AG09319 (cell line): Measurements from ENCODE around the gene DYNLRB2.

Source experiments
- DNase-seq: peaks from one replicate; pipeline ENCODE4 v3.0.0-alpha.2; 2010; ENCODE audit warnings: low read depth; ENCODE audit errors: extremely low read depth
- TF ChIP-seq, protein P1 (sequence below): IDR thresholded peaks from 2 replicates; pipeline ENCODE4 v1.5.1; 2011; ENCODE audit warnings: low read depth, mild to moderate bottlenecking, inconsistent platforms, low read length, moderate library complexity

The DYNLRB2 gene

DNA sequence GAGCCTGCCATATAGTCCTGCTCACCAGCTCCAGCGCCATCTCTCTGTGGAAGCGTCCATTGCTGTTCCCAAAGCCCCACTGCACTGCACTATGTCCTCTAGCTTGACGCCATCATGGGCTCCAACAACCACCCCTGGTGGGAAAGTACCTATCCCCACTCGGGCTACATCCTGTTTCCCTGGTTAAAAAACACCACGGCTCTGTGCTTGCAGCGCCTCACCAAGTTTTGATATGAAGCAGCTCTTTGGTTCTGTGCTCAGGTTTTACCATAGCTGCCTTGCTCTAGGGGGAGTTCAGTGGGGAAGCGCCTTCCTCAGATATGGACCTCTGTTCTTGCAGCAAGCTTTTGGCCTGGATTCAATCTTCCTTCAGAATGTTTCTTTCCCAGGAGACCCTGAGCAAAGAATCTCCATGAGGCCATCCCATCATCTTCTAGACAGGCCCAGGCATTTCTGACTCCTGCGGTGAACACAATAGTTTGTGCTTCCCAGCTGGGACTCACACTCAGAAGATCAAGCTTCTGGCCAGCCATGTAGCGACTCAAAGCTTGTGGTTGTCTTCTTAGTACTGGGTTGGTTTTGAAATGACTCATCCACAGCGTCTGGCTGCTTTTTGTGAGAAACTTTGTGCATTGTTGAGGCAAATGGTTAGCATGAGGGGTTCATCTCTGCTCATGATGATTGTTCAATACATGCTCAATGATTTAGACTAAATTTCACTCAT, 39.5 kb downstream of the DYNLRB2 start:
- TF ChIP-seq, protein P1, sequence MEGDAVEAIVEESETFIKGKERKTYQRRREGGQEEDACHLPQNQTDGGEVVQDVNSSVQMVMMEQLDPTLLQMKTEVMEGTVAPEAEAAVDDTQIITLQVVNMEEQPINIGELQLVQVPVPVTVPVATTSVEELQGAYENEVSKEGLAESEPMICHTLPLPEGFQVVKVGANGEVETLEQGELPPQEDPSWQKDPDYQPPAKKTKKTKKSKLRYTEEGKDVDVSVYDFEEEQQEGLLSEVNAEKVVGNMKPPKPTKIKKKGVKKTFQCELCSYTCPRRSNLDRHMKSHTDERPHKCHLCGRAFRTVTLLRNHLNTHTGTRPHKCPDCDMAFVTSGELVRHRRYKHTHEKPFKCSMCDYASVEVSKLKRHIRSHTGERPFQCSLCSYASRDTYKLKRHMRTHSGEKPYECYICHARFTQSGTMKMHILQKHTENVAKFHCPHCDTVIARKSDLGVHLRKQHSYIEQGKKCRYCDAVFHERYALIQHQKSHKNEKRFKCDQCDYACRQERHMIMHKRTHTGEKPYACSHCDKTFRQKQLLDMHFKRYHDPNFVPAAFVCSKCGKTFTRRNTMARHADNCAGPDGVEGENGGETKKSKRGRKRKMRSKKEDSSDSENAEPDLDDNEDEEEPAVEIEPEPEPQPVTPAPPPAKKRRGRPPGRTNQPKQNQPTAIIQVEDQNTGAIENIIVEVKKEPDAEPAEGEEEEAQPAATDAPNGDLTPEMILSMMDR: no peak
- DNase-seq: no peak

DNA sequence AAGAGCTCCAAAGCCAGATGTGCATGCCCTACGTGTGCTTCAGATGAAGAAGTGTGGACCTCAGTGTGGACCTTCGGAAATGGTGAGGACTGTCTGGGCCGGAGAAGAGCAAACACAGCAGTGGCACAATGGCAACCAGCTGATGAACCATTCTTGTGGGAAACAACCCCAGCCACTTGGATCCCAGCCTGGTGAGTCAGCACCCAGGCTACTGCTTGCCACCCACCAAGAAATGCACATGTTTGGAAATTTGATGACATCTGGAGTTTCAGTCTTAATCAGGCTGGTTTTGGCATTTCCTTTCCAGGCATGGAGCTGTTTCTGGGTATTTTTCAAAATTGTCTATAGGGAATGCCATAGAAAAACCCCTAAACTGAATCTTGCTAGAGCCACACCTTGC, 42.7 kb downstream of the DYNLRB2 start:
- TF ChIP-seq, protein P1: no peak
- DNase-seq: peak; percentile 25

DNA sequence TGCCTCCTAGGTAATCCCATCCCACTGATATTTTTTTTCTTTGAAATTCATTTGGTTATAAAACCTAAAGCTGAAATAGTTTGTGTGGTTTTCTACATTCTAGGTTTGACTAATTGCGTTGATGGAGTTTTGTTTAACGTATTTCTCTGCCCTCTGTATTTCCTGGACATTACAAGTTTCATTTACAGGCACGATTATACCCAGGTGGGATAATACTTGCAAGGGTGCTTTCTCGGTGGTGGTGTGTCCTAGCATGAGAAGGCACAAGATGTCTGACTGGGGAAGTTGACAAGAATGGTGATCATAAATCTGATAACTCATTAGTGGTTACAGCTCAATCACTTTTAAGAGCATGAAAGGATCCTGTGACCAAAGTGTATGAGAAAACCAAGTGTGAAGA, 45.0 kb downstream of the DYNLRB2 start:
- TF ChIP-seq, protein P1: no peak
- no peak for DNase-seq

DNA sequence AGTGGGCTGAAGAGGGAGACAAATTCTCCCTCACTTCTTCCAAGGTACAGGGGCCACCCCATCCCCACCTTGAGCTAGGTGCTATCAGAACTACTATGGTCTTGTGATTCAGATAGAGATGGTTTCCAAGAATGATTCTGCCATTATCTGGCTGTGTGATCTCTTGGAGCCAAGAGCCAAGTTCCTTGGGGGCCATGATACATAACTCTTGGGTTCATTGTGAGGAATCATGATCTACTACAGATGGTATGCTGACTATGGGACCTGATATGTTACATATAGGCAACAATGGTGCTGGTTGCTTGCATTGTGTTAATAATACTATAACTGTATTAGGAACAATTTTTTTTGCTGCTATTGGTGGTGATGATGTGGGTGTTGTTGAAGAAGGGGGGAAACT, 45.7 kb downstream of the DYNLRB2 start:
- TF ChIP-seq, protein P1: no peak
- DNase-seq: no peak

DNA sequence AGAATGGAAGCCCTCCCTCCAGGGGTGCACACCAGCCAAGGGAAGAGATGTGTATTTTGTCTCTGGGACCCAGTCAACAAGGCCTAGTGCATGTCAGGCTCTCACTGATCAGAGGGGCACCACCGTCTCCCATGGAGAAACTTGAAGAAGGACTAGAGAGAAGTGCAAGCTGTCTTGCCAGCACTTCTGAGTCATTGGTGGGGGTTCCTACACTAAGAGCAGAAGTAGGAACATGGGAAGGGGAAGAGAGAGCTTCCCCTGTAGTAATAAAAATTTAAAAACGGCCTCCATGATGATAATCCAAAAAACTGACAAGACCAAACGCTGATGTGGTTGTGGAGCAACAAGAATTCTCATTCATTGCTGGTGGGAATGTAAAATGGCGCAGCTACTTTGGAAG, 46.3 kb downstream of the DYNLRB2 start:
- no peak for DNase-seq
- TF ChIP-seq, protein P1: no peak

DNA sequence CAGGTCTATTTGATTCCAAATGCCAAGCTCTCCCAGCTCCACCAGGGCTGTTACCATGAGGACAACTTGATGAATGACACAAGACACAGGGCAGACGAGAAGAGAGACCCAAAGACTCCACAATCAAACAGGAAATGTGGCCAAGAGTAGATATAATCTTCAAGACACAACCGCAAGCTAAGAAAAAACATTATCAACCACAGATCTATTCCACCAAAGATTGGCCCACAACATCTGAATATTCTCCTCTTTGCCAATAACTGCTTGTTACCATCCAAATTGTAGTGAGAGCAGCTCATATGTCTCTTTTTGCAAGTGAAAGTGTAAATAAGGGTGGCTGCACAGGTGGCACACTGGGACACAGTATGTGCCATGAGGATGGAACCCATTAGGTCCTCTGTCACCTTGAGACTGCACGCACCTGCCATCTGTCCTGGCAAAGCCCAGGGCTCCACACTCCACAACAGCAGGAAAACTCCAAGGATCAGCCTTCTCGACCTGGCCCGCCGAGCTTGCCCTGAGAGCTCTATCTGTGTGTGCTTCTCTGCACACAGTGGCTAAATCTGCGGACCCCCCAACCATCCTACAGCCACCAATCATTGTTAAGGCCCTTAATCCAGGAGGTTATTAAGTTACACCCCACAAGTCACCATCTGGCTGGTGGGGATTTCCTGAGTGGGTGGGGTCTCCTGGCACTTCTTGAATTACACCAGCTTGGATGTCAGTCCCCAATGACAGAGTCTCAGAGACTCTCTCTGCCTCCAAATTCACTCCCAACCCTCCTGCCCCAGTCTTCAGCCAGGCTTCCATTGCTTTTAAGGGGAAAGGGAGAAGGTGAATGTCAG, 50.5 kb downstream of the DYNLRB2 start:
- no peak for DNase-seq
- TF ChIP-seq, protein P1: no peak

DNA sequence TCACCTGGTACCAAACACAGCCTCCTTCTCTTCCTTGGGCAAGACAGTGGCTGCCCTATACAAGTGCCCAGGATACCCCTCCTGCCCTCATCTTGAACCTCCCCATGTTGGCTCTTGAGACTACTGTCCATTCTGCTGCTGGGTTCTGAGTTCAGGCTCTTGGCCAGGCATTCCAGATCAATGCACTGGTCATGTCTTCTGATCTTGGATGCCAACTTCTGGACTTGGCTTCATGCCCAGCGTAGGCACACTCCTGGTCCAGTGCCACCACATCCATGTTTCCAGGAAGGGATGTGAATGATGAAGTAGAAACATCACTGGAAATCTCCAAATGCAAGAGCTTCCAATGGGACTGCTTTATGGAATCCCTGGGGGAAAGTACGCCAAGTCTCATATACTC, 51.5 kb downstream of the DYNLRB2 start:
- TF ChIP-seq, protein P1: no peak
- no peak for DNase-seq
